HepG2 (cell line): Measurements from ENCODE around the gene FXYD4. TPM values are rescaled to one million over a fixed set of nuclear protein-coding genes. Genes with fewer than 3 reads are reported as not detected.

Experiments
- ASH2L ChIP-seq: fragments of 300-600, 200-600 bp; sonication (generic); IDR thresholded peaks from 2 replicates; pipeline ENCODE4 v1.7.0; 2017; ENCODE audit warnings: low read depth, mild to moderate bottlenecking, moderate library complexity, mixed read lengths, low read length; ENCODE audit not compliant: insufficient read length
- ELF1 ChIP-seq: sonication (generic); formaldehyde crosslinking; IDR thresholded peaks from 2 replicates; pipeline ENCODE4 v1.4.0; 2020; ENCODE audit warnings: missing genetic modification reagents
- FIP1L1 ChIP-seq: fragments of 200-400 bp; formaldehyde crosslinking; IDR thresholded peaks from 2 replicates; pipeline ENCODE4 v1.6.1; 2018; ENCODE audit warnings: low read depth, mild to moderate bottlenecking, low read length, moderate library complexity, borderline replicate concordance; ENCODE audit not compliant: insufficient read depth
- STAG1 ChIP-seq: sonication (generic); formaldehyde crosslinking; IDR thresholded peaks from 2 replicates; pipeline ENCODE4 v1.4.0; 2020; ENCODE audit warnings: missing genetic modification reagents
- TCF12 ChIP-seq, 2 experiments: fragments of 450-650 bp in 1 of 2; sonication (generic) in 1 of 2; formaldehyde crosslinking in 1 of 2; IDR thresholded peaks; 2 replicates each; pipeline versions ENCODE4 v1.6.1 to v1.8.0; 2017 to 2022; ENCODE audit warnings: antibody characterized with exemption in 1 of 2, mild to moderate bottlenecking in 1 of 2, missing genetic modification reagents in 1 of 2, moderate library complexity in 1 of 2
- TMF1 ChIP-seq: sonication (generic); formaldehyde crosslinking; IDR thresholded peaks from 2 replicates; pipeline ENCODE4 v1.8.1; 2022; ENCODE audit warnings: low read depth, missing genetic modification reagents
- ZNF501 ChIP-seq: sonication (generic); formaldehyde crosslinking; IDR thresholded peaks from 2 replicates; pipeline ENCODE4 v1.5.1; 2020; ENCODE audit warnings: mild to moderate bottlenecking, moderate library complexity, missing genetic modification reagents
- polyA plus RNA-seq, 8 experiments: library from polyadenylated mRNA; depleted of rRNA in 3 of 8; stranded (reverse) in 7 of 8; unstranded in 1 of 8; fragments of >200 nt; fragmentation: Illumina TruSeq in 4 of 8; extraction: Trizol in 4 of 8; gene quantifications; 2 replicates each; pipeline versions ENCODE4 v1.2.1 to v1.2.3, GENCODE V29; 2011 to 2016; ENCODE audit warnings: low read depth in 4 of 8, missing spikeins in 1 of 8, mixed read lengths in 1 of 8; ENCODE audit not compliant: insufficient read depth in 1 of 8
- total RNA-seq, 5 experiments: library from RNA; depleted of rRNA; stranded (reverse); fragments of >200 nt; fragmentation: Illumina TruSeq; extraction: Trizol; gene quantifications; 2 replicates each; pipeline ENCODE4 v1.2.3, GENCODE V29; 2016; ENCODE audit warnings: low read depth in 1 of 5
- TF ChIP-seq, protein P1 (sequence below): sonication (generic); formaldehyde crosslinking; IDR thresholded peaks from 2 replicates; pipeline ENCODE4 v1.8.0; 2022; ENCODE audit warnings: low read depth, missing genetic modification reagents
- TF ChIP-seq, protein P2 (sequence below): sonication (generic); formaldehyde crosslinking; conservative IDR thresholded peaks from 2 replicates; pipeline ENCODE4 v1.5.0; 2020; ENCODE audit warnings: missing genetic modification reagents
- TF ChIP-seq, protein P3 (sequence below): fragments of 450-650 bp; IDR thresholded peaks from 2 replicates; pipeline ENCODE4 v1.6.1; 2017; ENCODE audit warnings: mild to moderate bottlenecking
- TF ChIP-seq, protein P4 (sequence below): sonication (generic); formaldehyde crosslinking; IDR thresholded peaks from 2 replicates; pipeline ENCODE4 v1.9.0; 2021; ENCODE audit warnings: missing genetic modification reagents, mild to moderate bottlenecking, borderline replicate concordance
- TF ChIP-seq, protein P5 (sequence below): sonication (generic); formaldehyde crosslinking; IDR thresholded peaks from 2 replicates; pipeline ENCODE4 v1.9.0; 2021; ENCODE audit warnings: missing genetic modification reagents, mild to moderate bottlenecking, borderline replicate concordance
- TF ChIP-seq, protein P6 (sequence below): sonication (generic); formaldehyde crosslinking; IDR thresholded peaks from 2 replicates; pipeline ENCODE4 v1.8.1; 2022; ENCODE audit warnings: low read depth, mild to moderate bottlenecking, missing genetic modification reagents

FXYD4 gene
- total and polyA plus RNA-seq, 2 of the 13 experiments (the other 11 are each of a cell fraction or from before 2014, with no cell fraction given) = not detected

DNA sequence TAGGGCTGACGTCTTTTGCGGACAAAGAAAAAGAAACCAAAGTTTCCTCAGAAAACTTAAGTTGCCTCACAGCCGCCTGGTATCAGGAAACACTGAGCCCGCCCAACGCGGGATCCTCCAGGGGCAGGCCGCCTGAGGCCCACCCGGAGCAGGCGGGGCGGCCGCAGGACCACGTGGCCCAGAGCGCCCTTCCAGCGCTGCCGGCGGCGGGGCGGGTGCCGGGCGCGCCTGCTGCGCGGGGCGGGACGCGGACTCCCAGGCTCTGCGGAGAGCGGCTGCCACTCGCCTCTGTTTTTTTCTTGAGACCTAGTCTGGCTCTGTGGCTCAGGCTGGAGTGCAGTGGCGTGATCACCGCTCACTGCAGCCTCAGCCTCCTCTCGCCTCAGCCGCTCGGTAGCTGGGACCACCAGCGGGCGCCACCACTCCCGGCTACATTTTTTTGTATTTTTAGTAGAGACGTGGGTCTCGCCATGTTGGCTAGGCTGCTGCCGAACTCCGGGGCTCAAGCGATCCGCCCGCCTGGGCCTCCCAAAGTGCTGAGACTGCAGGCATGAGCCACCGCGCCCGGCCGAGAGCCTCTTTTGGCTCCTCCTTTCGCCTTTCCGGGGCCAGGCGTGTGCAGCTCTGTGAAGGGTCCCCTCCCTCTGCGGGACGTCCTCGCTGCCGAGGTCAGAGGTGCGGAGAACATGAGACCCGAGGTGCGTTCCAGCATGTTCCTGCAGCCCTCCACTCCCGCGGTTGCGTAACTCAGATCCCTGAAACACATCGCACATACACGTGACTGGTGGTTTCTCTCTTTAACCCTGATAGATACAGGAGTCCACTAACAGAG is 49.1 kb downstream of the FXYD4 start (continued):
- TF ChIP-seq, protein P1, sequence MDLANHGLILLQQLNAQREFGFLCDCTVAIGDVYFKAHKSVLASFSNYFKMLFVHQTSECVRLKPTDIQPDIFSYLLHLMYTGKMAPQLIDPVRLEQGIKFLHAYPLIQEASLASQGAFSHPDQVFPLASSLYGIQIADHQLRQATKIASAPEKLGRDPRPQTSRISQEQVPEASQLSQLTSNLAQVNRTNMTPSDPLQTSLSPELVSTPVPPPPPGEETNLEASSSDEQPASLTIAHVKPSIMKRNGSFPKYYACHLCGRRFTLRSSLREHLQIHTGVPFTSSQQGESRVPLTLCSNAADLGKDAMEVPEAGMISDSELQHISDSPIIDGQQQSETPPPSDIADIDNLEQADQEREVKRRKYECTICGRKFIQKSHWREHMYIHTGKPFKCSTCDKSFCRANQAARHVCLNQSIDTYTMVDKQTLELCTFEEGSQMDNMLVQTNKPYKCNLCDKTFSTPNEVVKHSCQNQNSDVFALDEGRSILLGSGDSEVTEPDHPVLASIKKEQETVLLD (CRISPR knock-in tag) = peak; percentile 86
- TF ChIP-seq ZNF501 (CRISPR knock-in tag) (peak; percentile 50; the same call in 1 of the 2 replicates), TCF12 (IDR thresholded peaks at IDR 0.05) (no peak), TCF12 (CRISPR knock-in tag; IDR thresholded peaks at IDR 0.05) (peak; percentile 82; the same call in 1 of the 2 replicates), ASH2L (peak; percentile 64), STAG1 (CRISPR knock-in tag) (peak; percentile 32), ELF1 (peak; percentile 75), TMF1 (peak; percentile 98), FIP1L1 (no peak)
- TF ChIP-seq, protein P2, sequence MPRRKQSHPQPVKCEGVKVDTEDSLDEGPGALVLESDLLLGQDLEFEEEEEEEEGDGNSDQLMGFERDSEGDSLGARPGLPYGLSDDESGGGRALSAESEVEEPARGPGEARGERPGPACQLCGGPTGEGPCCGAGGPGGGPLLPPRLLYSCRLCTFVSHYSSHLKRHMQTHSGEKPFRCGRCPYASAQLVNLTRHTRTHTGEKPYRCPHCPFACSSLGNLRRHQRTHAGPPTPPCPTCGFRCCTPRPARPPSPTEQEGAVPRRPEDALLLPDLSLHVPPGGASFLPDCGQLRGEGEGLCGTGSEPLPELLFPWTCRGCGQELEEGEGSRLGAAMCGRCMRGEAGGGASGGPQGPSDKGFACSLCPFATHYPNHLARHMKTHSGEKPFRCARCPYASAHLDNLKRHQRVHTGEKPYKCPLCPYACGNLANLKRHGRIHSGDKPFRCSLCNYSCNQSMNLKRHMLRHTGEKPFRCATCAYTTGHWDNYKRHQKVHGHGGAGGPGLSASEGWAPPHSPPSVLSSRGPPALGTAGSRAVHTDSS = peak; percentile 12; the same call in 1 of the 2 replicates
- TF ChIP-seq, protein P3, sequence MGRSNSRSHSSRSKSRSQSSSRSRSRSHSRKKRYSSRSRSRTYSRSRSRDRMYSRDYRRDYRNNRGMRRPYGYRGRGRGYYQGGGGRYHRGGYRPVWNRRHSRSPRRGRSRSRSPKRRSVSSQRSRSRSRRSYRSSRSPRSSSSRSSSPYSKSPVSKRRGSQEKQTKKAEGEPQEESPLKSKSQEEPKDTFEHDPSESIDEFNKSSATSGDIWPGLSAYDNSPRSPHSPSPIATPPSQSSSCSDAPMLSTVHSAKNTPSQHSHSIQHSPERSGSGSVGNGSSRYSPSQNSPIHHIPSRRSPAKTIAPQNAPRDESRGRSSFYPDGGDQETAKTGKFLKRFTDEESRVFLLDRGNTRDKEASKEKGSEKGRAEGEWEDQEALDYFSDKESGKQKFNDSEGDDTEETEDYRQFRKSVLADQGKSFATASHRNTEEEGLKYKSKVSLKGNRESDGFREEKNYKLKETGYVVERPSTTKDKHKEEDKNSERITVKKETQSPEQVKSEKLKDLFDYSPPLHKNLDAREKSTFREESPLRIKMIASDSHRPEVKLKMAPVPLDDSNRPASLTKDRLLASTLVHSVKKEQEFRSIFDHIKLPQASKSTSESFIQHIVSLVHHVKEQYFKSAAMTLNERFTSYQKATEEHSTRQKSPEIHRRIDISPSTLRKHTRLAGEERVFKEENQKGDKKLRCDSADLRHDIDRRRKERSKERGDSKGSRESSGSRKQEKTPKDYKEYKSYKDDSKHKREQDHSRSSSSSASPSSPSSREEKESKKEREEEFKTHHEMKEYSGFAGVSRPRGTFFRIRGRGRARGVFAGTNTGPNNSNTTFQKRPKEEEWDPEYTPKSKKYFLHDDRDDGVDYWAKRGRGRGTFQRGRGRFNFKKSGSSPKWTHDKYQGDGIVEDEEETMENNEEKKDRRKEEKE = no peak
- TF ChIP-seq, protein P4, sequence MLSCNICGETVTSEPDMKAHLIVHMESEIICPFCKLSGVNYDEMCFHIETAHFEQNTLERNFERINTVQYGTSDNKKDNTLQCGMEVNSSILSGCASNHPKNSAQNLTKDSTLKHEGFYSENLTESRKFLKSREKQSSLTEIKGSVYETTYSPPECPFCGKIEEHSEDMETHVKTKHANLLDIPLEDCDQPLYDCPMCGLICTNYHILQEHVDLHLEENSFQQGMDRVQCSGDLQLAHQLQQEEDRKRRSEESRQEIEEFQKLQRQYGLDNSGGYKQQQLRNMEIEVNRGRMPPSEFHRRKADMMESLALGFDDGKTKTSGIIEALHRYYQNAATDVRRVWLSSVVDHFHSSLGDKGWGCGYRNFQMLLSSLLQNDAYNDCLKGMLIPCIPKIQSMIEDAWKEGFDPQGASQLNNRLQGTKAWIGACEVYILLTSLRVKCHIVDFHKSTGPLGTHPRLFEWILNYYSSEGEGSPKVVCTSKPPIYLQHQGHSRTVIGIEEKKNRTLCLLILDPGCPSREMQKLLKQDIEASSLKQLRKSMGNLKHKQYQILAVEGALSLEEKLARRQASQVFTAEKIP = no peak
- TF ChIP-seq, protein P5, sequence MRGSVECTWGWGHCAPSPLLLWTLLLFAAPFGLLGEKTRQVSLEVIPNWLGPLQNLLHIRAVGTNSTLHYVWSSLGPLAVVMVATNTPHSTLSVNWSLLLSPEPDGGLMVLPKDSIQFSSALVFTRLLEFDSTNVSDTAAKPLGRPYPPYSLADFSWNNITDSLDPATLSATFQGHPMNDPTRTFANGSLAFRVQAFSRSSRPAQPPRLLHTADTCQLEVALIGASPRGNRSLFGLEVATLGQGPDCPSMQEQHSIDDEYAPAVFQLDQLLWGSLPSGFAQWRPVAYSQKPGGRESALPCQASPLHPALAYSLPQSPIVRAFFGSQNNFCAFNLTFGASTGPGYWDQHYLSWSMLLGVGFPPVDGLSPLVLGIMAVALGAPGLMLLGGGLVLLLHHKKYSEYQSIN (CRISPR knock-in tag) = peak; percentile 52; the same call in 1 of the 2 replicates
- TF ChIP-seq, protein P6, sequence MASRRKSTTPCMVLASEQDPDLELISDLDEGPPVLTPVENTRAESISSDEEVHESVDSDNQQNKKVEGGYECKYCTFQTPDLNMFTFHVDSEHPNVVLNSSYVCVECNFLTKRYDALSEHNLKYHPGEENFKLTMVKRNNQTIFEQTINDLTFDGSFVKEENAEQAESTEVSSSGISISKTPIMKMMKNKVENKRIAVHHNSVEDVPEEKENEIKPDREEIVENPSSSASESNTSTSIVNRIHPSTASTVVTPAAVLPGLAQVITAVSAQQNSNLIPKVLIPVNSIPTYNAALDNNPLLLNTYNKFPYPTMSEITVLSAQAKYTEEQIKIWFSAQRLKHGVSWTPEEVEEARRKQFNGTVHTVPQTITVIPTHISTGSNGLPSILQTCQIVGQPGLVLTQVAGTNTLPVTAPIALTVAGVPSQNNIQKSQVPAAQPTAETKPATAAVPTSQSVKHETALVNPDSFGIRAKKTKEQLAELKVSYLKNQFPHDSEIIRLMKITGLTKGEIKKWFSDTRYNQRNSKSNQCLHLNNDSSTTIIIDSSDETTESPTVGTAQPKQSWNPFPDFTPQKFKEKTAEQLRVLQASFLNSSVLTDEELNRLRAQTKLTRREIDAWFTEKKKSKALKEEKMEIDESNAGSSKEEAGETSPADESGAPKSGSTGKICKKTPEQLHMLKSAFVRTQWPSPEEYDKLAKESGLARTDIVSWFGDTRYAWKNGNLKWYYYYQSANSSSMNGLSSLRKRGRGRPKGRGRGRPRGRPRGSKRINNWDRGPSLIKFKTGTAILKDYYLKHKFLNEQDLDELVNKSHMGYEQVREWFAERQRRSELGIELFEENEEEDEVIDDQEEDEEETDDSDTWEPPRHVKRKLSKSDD = peak; percentile 98
